ENCODE measurements around the gene MAN2B2. TPM values are rescaled to one million over a fixed set of nuclear protein-coding genes. Genes with fewer than 3 reads are reported as not detected.

MAN2B2 gene
- total RNA-seq, 1 experiment from 2014 or later, result 5.0 TPM

DNA sequence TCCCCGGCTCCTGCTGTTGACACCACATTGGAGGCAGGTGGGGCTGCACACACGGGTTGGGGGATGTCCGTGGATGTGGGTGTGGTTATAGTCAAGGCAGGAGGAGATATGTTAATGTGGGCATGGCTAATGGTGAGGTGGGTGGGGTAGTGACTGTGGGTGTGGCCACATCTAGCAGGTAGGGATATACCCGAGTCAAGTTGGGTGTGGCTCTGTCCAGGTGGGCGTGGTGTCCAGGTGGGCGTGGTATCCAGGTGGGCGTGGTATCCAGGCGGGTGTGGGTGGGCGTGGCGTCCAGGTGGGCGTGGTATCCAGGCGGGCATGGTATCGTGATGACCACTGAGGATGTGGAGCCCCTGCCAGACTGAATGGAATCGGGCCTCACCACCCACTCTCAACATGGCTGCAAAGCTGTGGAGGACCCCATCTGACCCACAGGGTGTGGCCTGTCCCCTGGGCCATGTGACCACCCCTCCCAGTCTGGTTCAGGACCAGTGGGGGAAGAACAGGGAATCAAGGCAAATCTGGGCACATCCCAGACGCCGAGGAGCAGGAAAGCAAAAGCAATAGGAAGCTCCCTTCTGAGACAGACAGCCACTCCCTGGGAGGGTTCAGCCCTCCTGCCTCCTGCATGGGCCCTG, 21.0 kb downstream of the MAN2B2 start:
- no peak for DNase-seq
- Histone ChIP-seq H3K9me3 (no peaks in the 10 kb centered on the region), H3K36me3 (no peaks in the 10 kb centered on the region), H3K27me3 (no peaks in the 10 kb centered on the region), H3K4me3 (no peak overlapping the region)

DNA sequence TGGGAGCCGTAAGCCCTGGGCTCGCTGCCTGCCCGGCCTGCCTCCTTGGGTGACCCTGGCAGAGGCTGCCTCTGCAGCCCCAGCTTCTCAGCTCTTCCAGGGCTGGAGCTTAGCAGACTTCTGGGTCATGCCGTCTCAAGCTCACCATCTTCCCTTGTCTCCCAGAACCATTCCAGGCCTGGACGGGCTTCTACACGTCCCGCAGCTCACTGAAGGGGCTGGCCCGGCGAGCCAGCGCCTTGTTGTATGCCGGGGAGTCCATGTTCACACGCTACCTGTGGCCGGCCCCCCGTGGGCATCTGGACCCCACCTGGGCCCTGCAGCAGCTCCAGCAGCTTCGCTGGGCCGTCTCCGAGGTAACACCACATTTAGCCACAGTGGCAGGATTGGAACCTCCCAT, 22.0 kb downstream of the MAN2B2 start:
- Histone ChIP-seq H3K27me3 (no peaks in the 10 kb centered on the region), H3K4me3 (no peak overlapping the region), H3K36me3 (no peaks in the 10 kb centered on the region), H3K9me3 (no peaks in the 10 kb centered on the region)
- no peak for DNase-seq

DNA sequence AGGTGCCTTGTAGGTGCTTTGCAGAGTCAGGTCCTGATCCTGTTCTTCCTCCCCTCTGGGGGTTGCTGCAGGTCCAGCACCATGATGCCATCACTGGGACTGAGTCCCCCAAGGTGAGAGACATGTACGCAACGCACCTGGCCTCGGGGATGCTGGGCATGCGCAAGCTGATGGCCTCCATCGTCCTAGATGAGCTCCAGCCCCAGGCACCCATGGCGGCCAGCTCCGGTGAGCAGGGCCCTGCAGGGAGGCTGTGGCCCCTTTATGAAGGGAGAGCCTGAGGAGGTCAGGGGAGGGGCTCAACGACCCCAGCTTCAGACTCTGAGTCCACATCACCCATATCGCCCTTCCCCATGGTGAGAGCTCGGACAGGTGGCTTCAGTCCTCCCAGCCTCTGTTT, 23.1 kb downstream of the MAN2B2 start:
- Histone ChIP-seq H3K27me3 (no peaks in the 10 kb centered on the region), H3K9me3 (no peaks in the 10 kb centered on the region), H3K36me3 (no peaks in the 10 kb centered on the region), H3K4me3 (no peak overlapping the region)
- DNase-seq, result no peak

DNA sequence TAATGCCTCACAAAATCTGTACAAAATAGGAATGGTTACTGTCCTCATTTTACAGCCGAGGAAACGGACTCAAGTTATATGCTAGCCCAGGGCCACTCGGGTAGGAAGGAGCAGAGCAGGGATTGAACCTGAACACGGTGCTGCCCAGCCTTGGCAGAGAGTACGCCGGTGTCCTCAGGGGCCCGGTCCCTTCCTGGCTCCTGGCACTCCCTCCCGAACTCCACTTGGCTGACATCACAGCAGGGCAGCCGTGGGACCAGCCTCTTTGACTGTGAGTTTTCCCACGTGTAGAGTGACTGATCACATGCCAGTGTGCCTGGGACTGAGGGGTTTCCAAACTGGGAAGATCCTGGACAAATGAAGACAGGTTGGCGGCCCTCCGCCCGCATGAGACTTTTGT, 23.7 kb downstream of the MAN2B2 start:
- H3K27me3 ChIP-seq, result no peaks in the 10 kb centered on the region
- no peak for DNase-seq

DNA sequence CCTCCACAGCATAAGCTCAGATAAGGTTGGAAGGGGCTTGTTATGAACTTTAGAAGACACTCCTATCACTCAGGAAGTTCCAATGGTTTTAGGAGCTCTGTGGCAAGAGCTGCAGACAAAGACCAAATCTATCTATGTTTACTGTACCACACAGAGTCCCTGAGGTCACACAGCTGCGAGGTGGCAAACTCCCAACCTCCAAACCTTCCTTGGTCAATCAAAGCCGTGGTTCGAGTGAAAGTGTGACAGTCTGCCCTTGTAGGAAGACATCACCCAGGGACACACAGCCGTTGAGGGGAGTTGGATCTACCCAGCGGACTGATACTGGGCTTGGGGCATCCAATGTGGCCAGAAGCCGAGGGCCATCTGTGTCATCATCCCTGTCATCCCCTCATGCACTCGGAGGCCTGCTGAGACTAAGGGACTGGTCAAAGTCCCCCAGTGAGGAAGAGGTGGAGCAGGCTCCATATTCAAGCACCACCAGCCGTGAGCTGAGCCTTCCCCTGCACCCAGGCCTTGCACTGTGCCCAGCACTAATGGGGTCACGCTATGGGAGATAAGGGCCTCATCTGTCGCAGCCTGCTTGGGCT, 26.8 kb downstream of the MAN2B2 start:
- H3K36me3 ChIP-seq, result no peaks in the 10 kb centered on the region
- H3K4me3 ChIP-seq, result no peak overlapping the region
- H3K9me3 ChIP-seq, result no peaks in the 10 kb centered on the region
- no peak for DNase-seq
- no peaks in the 10 kb centered on the region for H3K27me3 ChIP-seq

More for the DNA sequence above, 23.7 kb downstream of the MAN2B2 start:
- H3K9me3 ChIP-seq, result no peaks in the 10 kb centered on the region
- H3K36me3 ChIP-seq, result no peaks in the 10 kb centered on the region
- H3K4me3 ChIP-seq, result no peak overlapping the region

DNA sequence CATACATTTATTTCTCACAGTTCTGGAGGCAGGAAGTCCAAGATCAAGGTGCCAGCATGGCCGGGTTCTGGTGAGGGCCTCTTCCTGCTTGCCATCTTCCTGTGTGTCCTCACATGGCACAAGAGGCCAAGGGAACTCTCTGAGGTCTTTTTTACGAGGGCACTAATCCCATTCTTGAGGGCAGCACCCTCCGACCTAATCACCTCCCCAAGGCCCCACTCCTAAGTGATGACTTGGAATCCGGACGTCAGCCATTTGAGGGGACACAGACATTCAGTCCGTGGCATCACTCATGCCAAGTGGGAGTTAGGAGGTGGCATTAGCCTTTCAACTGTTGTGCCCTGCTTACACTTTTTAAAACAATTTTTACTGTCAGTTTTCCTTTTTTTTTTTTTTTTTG, 27.3 kb downstream of the MAN2B2 start:
- no peak overlapping the region for H3K4me3 ChIP-seq
- H3K9me3 ChIP-seq, result no peaks in the 10 kb centered on the region
- no peaks in the 10 kb centered on the region for H3K27me3 ChIP-seq
- H3K36me3 ChIP-seq, result no peaks in the 10 kb centered on the region
- DNase-seq, result no peak

DNA sequence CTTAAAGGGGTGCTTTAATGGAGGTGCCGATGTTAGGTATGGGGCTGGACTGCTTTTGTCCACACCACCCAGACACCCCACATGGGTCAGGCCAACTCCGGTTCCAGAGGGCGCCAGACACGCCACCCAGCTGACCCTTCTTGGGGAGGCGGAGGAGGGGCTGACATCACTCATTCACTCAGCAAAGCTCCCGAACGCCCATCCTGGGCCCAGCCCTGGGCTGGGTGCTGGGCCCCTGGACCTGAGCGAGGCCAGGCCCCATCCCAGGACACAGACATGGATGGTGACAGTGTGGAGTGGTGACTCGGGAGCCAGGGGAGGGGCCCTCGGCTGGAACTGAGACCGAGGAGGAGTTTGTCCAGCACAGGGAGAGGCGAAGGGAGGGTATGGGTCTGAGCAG, 28.1 kb downstream of the MAN2B2 start:
- Histone ChIP-seq H3K4me3 (no peak overlapping the region), H3K9me3 (no peaks in the 10 kb centered on the region), H3K27me3 (no peaks in the 10 kb centered on the region), H3K36me3 (no peaks in the 10 kb centered on the region)
- DNase-seq, result no peak

DNA sequence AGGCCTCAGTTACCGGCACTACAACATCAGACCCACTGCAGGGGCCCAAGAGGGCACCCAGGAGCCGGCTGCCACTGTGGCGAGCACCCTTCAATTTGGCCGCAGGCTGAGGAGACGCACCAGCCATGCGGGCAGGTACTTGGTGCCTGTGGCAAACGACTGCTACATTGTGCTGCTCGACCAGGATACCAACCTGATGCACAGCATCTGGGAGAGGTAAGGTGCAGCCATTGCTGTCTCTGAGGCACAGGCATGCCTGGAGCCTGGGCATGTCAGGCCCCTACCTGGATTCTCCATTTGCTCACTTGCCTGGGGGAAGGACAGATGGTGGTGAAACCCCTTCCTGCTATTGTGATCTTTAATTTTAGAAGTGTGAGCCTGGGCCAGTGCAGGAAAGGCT, 30.1 kb downstream of the MAN2B2 start:
- Histone ChIP-seq H3K27me3 (no peaks in the 10 kb centered on the region), H3K36me3 (no peaks in the 10 kb centered on the region), H3K9me3 (no peaks in the 10 kb centered on the region), H3K4me3 (no peak overlapping the region)
- DNase-seq, result no peak

DNA sequence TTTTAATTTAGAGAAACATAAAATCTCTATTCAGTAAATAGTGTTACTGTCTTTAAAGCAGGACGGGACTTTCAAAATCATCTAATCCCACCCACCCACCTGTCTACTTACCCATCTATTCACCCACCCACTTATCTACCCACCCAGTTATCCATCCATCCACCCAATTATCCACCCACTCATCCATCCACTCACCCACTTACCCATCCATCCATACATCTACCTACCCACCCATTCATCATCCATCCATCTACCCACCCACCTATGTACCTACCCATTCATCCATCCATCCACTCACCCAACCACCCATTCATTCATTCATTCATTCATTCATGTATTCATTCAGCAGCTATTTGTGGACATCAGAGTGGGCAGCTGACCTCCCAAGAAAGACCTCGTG, 30.6 kb downstream of the MAN2B2 start:
- no peaks in the 10 kb centered on the region for H3K36me3 ChIP-seq
- H3K4me3 ChIP-seq, result no peak overlapping the region
- no peak for DNase-seq
- no peaks in the 10 kb centered on the region for H3K9me3 ChIP-seq
- H3K27me3 ChIP-seq, result no peaks in the 10 kb centered on the region

DNA sequence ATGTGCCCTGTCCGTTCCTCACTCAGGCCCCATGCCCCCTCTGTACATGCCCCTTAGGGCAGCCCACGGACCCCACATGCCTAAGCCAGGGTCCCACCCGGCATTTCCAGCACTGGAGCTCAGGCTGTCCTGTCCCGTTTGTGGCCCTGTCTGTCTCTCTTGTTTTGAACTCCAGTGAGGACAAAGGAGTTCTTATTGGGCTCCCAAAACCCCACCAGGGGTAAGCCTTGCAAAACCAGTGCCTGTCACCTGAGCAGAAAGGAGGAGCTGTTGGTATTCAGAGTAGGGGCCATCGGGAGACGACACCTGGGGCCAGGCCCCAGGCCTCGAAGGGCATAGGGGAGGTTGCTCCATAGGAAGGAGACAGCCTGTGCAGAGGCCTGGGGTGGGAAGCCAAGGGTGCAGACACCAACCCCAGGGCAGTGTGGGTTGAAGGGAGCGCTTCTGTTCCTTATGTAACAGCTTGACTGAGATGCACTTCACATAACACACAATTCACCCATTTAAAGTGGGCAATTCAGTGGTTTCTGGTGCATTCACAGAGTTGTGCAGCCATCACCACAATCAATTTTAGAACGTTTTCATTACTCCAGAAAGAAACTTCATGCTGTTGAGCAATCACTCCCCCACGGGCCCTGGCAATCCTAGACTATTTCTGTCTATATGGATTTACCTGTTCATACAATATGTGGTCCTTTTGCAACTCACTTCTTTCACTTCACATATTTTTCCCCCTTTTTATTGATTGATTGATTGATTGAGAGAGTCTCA, 31.7 kb downstream of the MAN2B2 start:
- Histone ChIP-seq H3K36me3 (no peaks in the 10 kb centered on the region), H3K27me3 (no peaks in the 10 kb centered on the region), H3K9me3 (no peaks in the 10 kb centered on the region), H3K4me3 (no peak overlapping the region)
- DNase-seq, result no peak

DNA sequence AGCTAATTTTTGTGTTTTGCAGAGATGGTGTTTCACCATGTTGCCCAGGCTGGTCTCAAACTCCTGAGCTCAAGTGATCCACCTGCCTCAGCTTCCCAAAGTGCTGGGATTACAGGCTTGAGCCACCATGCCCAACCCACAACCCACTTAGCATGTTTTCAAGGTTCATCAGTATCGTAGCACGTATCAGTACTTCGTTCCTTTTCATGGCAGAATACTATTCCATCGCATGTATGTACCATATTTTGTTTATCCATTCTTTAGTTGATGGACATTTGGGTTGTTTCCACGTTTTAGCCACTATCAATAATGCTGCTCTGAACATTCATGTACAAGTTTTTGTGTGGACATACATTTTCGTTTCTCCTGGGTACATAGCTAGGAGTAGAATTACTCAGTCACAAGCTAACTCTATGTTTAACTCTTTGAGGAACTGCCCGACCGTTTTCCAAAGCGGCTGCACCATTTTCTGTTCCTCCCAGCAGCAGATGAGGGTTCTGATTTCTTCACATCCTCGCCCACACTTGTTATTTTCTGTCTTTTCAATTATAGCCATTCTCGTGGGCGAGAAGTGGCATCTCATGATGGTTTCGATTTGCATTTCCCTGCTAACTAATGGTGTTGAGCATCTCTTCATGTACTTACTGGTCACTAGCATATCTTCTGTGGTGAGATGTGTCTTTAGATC, 32.5 kb downstream of the MAN2B2 start:
- no peak for DNase-seq
- H3K36me3 ChIP-seq, result no peaks in the 10 kb centered on the region
- no peaks in the 10 kb centered on the region for H3K9me3 ChIP-seq
- no peaks in the 10 kb centered on the region for H3K27me3 ChIP-seq
- H3K4me3 ChIP-seq, result no peak overlapping the region

DNA sequence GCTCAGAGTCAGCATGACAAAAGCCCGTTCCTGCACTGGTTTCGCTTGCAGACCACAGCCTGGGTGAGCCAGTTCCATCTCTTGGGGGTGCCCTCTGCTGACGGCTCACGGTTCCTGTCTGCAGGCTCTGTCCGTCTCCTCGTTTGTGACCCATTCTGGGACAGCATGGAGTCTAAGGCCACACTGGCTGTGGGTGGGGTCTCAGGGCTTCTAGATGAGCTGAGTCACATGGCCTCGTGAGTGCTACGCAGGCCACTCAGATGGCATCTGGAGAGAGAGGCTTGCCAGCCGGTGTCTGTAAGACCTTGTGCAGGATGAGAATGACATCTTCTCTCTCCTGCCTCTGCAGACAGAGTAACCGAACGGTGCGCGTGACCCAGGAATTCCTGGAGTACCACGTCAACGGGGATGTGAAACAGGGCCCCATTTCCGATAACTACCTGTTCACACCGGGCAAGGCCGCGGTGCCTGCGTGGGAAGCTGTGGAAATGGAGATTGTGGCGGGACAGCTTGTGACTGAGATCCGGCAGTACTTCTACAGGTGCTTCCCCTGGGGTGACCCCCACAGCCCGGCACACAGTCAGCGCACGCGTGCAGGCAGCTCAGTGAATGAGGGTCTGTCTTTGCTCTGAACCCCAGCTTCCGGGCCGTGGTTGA, 33.9 kb downstream of the MAN2B2 start:
- DNase-seq, result no peak
- Histone ChIP-seq H3K4me3 (no peak overlapping the region), H3K36me3 (no peaks in the 10 kb centered on the region), H3K9me3 (no peaks in the 10 kb centered on the region), H3K27me3 (no peaks in the 10 kb centered on the region)

DNA sequence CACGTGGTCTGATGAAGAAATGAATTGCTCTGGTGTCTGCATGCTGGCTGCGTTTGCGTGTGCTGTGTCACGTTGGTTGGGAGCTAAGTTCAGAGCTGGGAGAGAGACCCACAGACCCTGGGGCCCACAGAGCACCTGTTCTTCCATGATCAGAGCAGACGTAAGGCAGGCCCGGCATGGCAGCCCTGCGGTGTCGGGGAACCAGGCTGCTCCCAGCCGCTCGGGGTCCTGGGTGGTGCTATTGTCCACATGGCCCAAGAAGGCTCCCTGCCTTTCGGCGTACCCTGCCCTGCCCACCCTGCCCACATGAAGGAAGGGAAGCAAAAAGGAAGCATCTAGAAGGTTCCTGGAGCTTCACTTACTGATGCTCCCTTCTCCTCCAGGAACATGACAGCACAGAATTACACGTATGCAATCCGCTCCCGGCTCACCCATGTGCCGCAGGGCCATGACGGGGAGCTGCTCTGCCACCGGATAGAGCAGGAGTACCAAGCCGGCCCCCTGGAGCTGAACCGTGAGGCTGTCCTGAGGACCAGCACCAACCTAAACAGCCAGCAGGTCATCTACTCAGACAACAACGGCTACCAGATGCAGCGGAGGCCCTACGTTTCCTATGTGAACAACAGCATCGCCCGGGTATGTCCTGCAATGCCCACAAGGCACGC, 34.6 kb downstream of the MAN2B2 start:
- Histone ChIP-seq H3K4me3 (no peak overlapping the region), H3K36me3 (no peaks in the 10 kb centered on the region), H3K9me3 (no peaks in the 10 kb centered on the region), H3K27me3 (no peaks in the 10 kb centered on the region)
- no peak for DNase-seq

DNA sequence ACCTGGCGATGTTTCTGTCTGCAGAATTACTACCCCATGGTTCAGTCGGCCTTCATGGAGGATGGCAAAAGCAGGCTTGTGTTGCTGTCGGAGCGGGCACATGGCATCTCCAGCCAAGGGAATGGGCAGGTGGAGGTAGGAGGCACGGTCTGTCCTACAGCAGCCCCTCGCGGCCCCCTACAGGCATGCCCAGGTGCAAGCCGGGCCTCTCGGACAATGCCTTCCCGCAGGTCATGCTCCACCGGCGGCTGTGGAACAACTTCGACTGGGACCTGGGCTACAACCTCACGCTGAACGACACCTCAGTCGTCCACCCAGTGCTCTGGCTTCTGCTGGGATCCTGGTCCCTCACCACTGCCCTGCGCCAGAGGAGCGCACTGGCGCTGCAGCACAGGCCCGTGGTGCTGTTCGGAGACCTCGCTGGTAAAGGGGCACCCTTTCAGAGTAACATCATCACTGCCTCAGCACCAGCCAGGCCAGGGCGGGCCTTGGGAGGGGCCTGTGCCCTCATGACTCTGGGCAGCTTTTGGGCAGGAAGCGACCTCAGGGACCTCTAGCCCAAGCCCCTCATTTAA, 36.0 kb downstream of the MAN2B2 start:
- Histone ChIP-seq H3K27me3 (no peaks in the 10 kb centered on the region), H3K36me3 (no peaks in the 10 kb centered on the region), H3K4me3 (no peak overlapping the region), H3K9me3 (no peaks in the 10 kb centered on the region)
- no peak for DNase-seq

DNA sequence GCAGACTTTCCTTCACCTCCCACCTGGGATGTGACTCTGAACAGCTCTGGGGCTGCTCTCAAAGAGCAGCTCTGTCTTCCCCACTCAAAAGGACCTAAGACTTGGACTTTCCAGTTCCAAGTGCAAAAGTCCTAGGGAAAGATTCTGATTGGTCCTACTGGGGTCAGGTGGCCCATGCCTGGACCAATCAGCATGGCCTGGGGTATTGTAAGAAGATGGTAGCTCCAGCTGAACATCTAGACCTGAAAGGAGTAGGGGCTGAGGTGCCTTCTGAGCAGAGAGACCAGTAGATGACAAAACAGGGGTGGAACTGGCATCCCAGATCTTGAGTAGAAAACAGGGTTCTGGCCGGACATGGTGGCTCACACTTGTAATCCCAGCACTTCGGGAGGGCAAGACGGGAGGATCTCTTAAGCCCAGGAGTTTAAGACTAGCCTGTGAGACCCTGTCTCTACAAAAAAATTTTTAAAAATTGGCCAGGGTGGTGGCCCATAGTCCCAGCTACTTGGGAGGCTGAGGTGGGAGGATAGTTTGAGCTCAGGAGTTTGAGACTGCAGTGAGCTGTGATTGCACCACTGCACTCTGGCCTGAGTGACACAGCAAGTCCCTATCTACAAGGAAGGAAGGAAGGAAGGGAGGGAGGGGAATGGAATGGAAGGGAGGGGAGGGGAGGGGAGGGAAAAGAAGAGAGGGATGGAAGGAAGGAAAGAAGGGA, 38.1 kb downstream of the MAN2B2 start:
- H3K36me3 ChIP-seq, result no peaks in the 10 kb centered on the region
- no peaks in the 10 kb centered on the region for H3K27me3 ChIP-seq
- no peak for DNase-seq

More for the DNA sequence above, 38.1 kb downstream of the MAN2B2 start:
- H3K9me3 ChIP-seq, result no peaks in the 10 kb centered on the region
- H3K4me3 ChIP-seq, result no peak overlapping the region

Data from MG63 (cell line).